SJSA1 (cell line): ENCODE measurements around the gene SPAG4. TPM values are rescaled to one million over a fixed set of nuclear protein-coding genes. Genes with fewer than 3 reads are reported as not detected.

Experiments used
- DNase-seq, 2 experiments: peaks; one replicate each; pipeline ENCODE4 v3.0.0-alpha.2; 2015 to 2020; ENCODE audit warnings: low spot score in 2 of 2, low read depth in 1 of 2
- H3K27ac ChIP-seq: fragments of 250-450 bp; sonication (Bioruptor Pico); 2 replicates; pipeline ENCODE4 v1.5.1; 2020; ENCODE audit warnings: mild to moderate bottlenecking, moderate library complexity
- H3K27me3 ChIP-seq: fragments of 250-450 bp; sonication (Bioruptor Pico); replicated peaks from 2 replicates; pipeline ENCODE4 v1.5.1; 2020; ENCODE audit warnings: mild to moderate bottlenecking, moderate library complexity
- H3K36me3 ChIP-seq: fragments of 250-450 bp; sonication (Bioruptor Pico); 2 replicates; pipeline ENCODE4 v1.5.1; 2020; ENCODE audit warnings: mild to moderate bottlenecking
- H3K4me1 ChIP-seq: fragments of 250-450 bp; sonication (Bioruptor Pico); replicated peaks from 2 replicates; pipeline ENCODE4 v1.6.1; 2021; ENCODE audit warnings: mild to moderate bottlenecking
- H3K4me3 ChIP-seq: fragments of 250-450 bp; sonication (Bioruptor Pico); 2 replicates; pipeline ENCODE4 v1.5.1; 2020; ENCODE audit warnings: mild to moderate bottlenecking
- H3K9me3 ChIP-seq: fragments of 250-450 bp; sonication (Bioruptor Pico); replicated peaks from 2 replicates; pipeline ENCODE4 v1.5.1; 2020; ENCODE audit warnings: mild to moderate bottlenecking
- total RNA-seq: library from RNA; depleted of rRNA; stranded (reverse); fragments of >200 nt; shearing (Covaris generic); gene quantifications from 2 replicates; pipeline ENCODE4 v1.2.3, GENCODE V29; 2014

SPAG4 gene
- total RNA-seq, 1 experiment from 2014 or later, result 0.87 TPM

GRCh38 chr20:35603695-35604448, 11.8 kb upstream of the SPAG4 start:
- Histone ChIP-seq H3K4me3 (no peak overlapping the region), H3K36me3 (no peaks in the 10 kb centered on the region)
- DNase-seq, result no peak

GRCh38 chr20:35604449-35604747, 11.2 kb upstream of the SPAG4 start:
- peaks cover 5% of the 10 kb centered on the region; the same call in 1 of the 2 replicates for H3K9me3 ChIP-seq
- H3K4me3 ChIP-seq, result no peak overlapping the region
- peaks cover 15% of the 10 kb centered on the region for H3K4me1 ChIP-seq
- no peak overlapping the region for H3K27ac ChIP-seq
- no peak for DNase-seq
- H3K27me3 ChIP-seq, result peaks cover 22% of the 10 kb centered on the region
- H3K36me3 ChIP-seq, result no peaks in the 10 kb centered on the region

More at GRCh38 chr20:35603695-35604448, 11.8 kb upstream of the SPAG4 start:
- peaks cover 5% of the 10 kb centered on the region; the same call in 1 of the 2 replicates for H3K9me3 ChIP-seq
- H3K4me1 ChIP-seq, result peaks cover 15% of the 10 kb centered on the region
- peaks cover 25% of the 10 kb centered on the region for H3K27me3 ChIP-seq
- no peak overlapping the region for H3K27ac ChIP-seq

- Histone ChIP-seq H3K27ac (no peak overlapping the region), H3K27me3 (peaks cover 10% of the 10 kb centered on the region), H3K4me1 (peaks cover 9% of the 10 kb centered on the region), H3K9me3 (peaks cover 5% of the 10 kb centered on the region; the same call in 1 of the 2 replicates), H3K36me3 (no peaks in the 10 kb centered on the region), H3K4me3 (no peak overlapping the region)
- no peak for DNase-seq
Measured at GRCh38 chr20:35606127-35606526, 9.5 kb upstream of the SPAG4 start.

GRCh38 chr20:35607003-35607735, 8.5 kb upstream of the SPAG4 start:
- Histone ChIP-seq H3K27me3 (no peaks in the 10 kb centered on the region), H3K4me1 (no peaks in the 10 kb centered on the region), H3K36me3 (no peaks in the 10 kb centered on the region), H3K4me3 (no peak overlapping the region), H3K9me3 (no peaks in the 10 kb centered on the region), H3K27ac (no peak overlapping the region)
- DNase-seq, result no peak

GRCh38 chr20:35610833-35611427, 4.7 kb upstream of the SPAG4 start:
- Histone ChIP-seq H3K4me3 (no peak overlapping the region), H3K36me3 (no peaks in the 10 kb centered on the region), H3K9me3 (no peaks in the 10 kb centered on the region), H3K27ac (no peak overlapping the region), H3K4me1 (peaks cover 14% of the 10 kb centered on the region), H3K27me3 (no peaks in the 10 kb centered on the region)
- no peak for DNase-seq

- no peak for DNase-seq
- Histone ChIP-seq H3K9me3 (no peaks in the 10 kb centered on the region), H3K36me3 (no peaks in the 10 kb centered on the region), H3K27ac (no peak overlapping the region), H3K27me3 (no peaks in the 10 kb centered on the region), H3K4me3 (no peak overlapping the region), H3K4me1 (peaks cover 15% of the 10 kb centered on the region)
Measured at GRCh38 chr20:35611482-35611881, 4.1 kb upstream of the SPAG4 start.

- H3K9me3 ChIP-seq, result no peaks in the 10 kb centered on the region
- peaks cover 3% of the 10 kb centered on the region; the same call in 1 of the 2 replicates for H3K36me3 ChIP-seq
- H3K27ac ChIP-seq, result no peak overlapping the region
- H3K27me3 ChIP-seq, result no peaks in the 10 kb centered on the region
- peak; percentile 19 to 69 for DNase-seq
- H3K4me3 ChIP-seq, result peak overlapping the region; percentile 29
- peaks cover 31% of the 10 kb centered on the region for H3K4me1 ChIP-seq
Measured at GRCh38 chr20:35616465-35617396, 1.1 kb downstream of the SPAG4 start.

GRCh38 chr20:35617397-35618262, 2.0 kb downstream of the SPAG4 start:
- Histone ChIP-seq H3K4me3 (no peak overlapping the region), H3K9me3 (no peaks in the 10 kb centered on the region), H3K36me3 (peaks cover 3% of the 10 kb centered on the region; the same call in 1 of the 2 replicates), H3K27me3 (no peaks in the 10 kb centered on the region), H3K27ac (no peak overlapping the region), H3K4me1 (peaks cover 31% of the 10 kb centered on the region)
- no peak for DNase-seq

GRCh38 chr20:35618263-35619131, 2.9 kb downstream of the SPAG4 start:
- Histone ChIP-seq H3K36me3 (peaks cover 3% of the 10 kb centered on the region; the same call in 1 of the 2 replicates), H3K4me3 (no peak overlapping the region; the same call in 1 of the 2 replicates), H3K4me1 (peaks cover 31% of the 10 kb centered on the region), H3K27ac (no peak overlapping the region), H3K27me3 (no peaks in the 10 kb centered on the region), H3K9me3 (no peaks in the 10 kb centered on the region)
- DNase-seq, result no peak

- H3K36me3 ChIP-seq, result peaks cover 3% of the 10 kb centered on the region; the same call in 1 of the 2 replicates
- H3K4me1 ChIP-seq, result peaks cover 24% of the 10 kb centered on the region
- H3K27ac ChIP-seq, result no peak overlapping the region
- no peaks in the 10 kb centered on the region for H3K27me3 ChIP-seq
- no peaks in the 10 kb centered on the region for H3K9me3 ChIP-seq
- peak overlapping the region; percentile 34 for H3K4me3 ChIP-seq
- DNase-seq, result peak; percentile 83 to 89
Measured at GRCh38 chr20:35619196-35620095, 3.8 kb downstream of the SPAG4 start.
